Suprapubic skin (tissue), 4 donors: Measurements from ENCODE around the gene TSPAN18.

Experiments
- POLR2A ChIP-seq, 2 donors: fragments of 450-650 bp; IDR thresholded peaks; one replicate each; pipeline ENCODE4 v1.6.1; 2017; ENCODE audit warnings: antibody characterized with exemption in 2 of 2, mild to moderate bottlenecking in 2 of 2, moderate library complexity in 2 of 2
- POLR2AphosphoS5 ChIP-seq, 3 donors: sonication (generic); formaldehyde crosslinking; IDR thresholded peaks; one replicate each; pipeline ENCODE4 v1.6.1; 2017; ENCODE audit warnings: antibody characterized with exemption in 3 of 3
- TF ChIP-seq, protein P1 (sequence below), 2 donors: fragments of 200-600 bp in 1 of 2; fragments of 450-650 bp in 1 of 2; sonication (generic) in 1 of 2; IDR thresholded peaks; one replicate each; pipeline ENCODE4 v1.5.1; 2016 to 2019; ENCODE audit warnings: antibody characterized with exemption in 2 of 2, mild to moderate bottlenecking in 1 of 2, moderate library complexity in 1 of 2

DNA sequence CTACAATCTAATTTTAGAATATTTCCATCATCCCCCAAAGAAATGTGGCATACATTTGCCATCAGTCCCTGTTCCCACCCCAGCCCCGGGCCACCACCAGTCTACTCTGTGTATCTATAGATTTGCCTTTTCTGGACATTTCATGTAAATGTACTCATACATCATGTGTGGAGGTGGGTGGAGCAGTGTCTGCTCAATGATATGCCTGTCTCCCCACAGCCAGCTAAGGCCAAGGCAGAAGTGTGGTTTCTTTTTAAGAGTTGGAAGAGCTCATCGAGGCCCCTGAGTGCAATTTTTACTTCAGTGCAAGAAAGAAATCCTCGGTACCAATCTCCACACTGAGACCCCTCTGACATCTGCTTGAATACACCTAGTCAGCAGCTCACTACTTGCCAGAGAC lies 143.4 kb downstream of the TSPAN18 start:
- TF ChIP-seq, protein P1, sequence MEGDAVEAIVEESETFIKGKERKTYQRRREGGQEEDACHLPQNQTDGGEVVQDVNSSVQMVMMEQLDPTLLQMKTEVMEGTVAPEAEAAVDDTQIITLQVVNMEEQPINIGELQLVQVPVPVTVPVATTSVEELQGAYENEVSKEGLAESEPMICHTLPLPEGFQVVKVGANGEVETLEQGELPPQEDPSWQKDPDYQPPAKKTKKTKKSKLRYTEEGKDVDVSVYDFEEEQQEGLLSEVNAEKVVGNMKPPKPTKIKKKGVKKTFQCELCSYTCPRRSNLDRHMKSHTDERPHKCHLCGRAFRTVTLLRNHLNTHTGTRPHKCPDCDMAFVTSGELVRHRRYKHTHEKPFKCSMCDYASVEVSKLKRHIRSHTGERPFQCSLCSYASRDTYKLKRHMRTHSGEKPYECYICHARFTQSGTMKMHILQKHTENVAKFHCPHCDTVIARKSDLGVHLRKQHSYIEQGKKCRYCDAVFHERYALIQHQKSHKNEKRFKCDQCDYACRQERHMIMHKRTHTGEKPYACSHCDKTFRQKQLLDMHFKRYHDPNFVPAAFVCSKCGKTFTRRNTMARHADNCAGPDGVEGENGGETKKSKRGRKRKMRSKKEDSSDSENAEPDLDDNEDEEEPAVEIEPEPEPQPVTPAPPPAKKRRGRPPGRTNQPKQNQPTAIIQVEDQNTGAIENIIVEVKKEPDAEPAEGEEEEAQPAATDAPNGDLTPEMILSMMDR (IDR thresholded peaks at IDR 0.05): no peak
- no peak for TF ChIP-seq POLR2AphosphoS5 (IDR thresholded peaks at IDR 0.05)
- TF ChIP-seq POLR2A (IDR thresholded peaks at IDR 0.05): no peak
